ENCODE measurements around the gene PRL. TPM values are rescaled to one million over a fixed set of nuclear protein-coding genes. Genes with fewer than 3 reads are reported as not detected.

The PRL gene
- polyA plus RNA-seq, 4 donors: 0.10 TPM; not detected in 3

GRCh38 chr6:22296067-22296466, 769 bp downstream of the PRL start:
- DNase-seq (ENCODE audit: low read depth in 4 of 4, low spot score in 3 of 4): no peak

DNA sequence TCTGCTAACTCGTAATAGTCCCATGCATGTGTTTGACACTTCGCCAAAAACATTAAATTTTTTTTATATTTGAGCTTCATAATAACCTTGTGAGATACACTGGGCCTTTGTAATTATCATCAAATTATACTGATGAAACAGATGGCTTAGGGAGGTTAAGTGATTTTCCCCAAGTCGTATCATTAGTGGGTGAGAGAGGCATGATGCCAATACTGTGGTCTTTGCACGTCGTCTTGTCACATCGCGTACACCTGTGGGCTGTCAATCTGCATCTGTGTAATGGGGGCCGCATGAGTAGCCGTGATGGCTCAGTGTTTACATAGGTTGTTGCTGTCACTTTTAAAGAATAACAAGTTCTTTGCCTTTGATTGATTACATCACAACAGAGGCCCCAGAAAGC, 1.7 kb downstream of the PRL start:
- DNase-seq (ENCODE audit: low read depth in 4 of 4, low spot score in 3 of 4): no peak

DNA sequence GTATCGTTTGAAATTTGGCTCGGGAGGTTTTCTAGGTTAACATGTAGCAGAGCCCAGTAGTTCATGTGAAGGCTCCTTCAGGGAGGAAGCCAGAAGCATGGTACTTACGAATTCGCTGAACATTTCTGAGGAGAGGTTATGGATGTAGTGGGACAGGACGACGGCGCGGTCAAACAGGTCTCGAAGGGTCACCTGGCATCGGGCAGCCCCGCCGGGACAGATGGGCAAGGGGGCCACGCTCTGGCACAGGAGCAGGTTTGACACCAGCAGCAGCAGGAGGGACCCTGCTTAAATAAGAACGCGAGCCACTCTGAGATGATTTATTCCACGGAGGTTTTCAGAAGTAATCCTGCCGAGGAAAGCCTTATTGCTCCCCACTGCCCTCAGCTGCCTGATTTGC, 2.5 kb downstream of the PRL start:
- DNase-seq (ENCODE audit: low read depth in 4 of 4, low spot score in 3 of 4): no peak

DNA sequence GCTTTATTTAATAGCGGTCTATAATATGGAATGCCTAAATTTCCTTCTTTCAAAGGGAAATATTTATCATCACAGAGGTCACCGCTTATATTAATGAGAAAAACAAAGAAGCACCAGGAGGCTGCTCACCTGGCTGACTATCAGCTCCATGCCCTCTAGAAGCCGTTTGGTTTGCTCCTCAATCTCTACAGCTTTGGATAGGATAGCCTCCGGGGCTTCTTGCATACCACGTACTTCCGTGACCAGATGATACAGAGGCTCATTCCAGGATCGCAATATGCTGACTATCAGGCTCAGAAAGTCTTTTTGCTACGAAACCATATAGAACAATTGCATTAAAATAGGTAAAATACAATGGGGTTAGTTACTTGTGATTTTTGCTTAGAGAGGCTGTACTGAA, 6.8 kb downstream of the PRL start:
- DNase-seq (ENCODE audit: low read depth in 4 of 4, low spot score in 3 of 4): no peak

DNA sequence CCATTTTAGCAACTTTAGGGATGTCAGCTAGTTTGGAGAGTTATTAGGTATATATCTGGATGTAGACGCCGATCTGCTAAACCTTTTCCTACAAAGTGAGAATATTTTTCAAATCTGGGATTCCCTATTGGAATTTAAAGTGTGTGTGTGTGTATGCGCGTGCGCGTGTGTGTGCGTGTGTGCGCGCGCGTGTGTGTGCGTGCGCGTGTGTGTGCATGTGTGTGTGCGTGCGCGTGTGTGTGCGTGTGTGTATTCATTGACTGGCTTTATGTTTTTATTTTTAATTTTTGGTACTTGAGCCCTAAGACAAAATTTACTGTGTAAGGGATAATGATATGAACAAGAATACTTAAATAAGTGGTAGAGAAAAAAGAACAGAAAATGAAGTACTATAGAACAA, 8.1 kb downstream of the PRL start:
- DNase-seq (ENCODE audit: low read depth in 4 of 4, low spot score in 3 of 4): no peak

- no peak for DNase-seq (ENCODE audit: low read depth in 4 of 4, low spot score in 3 of 4)
These were observed 12.2 kb downstream of the PRL start for GRCh38 chr6:22284666-22285065.

GRCh38 chr6:22281341-22282085, 15.3 kb downstream of the PRL start:
- peak in 2 of 4 donors; percentile 11 to 28 for DNase-seq (ENCODE audit: low read depth in 4 of 4, low spot score in 3 of 4)

- no peak for DNase-seq (ENCODE audit: low read depth in 4 of 4, low spot score in 3 of 4)
These were observed 17.4 kb downstream of the PRL start for GRCh38 chr6:22279427-22279826.

GRCh38 chr6:22271081-22271480, 25.8 kb downstream of the PRL start:
- DNase-seq (ENCODE audit: low read depth in 4 of 4, low spot score in 3 of 4): no peak

DNA sequence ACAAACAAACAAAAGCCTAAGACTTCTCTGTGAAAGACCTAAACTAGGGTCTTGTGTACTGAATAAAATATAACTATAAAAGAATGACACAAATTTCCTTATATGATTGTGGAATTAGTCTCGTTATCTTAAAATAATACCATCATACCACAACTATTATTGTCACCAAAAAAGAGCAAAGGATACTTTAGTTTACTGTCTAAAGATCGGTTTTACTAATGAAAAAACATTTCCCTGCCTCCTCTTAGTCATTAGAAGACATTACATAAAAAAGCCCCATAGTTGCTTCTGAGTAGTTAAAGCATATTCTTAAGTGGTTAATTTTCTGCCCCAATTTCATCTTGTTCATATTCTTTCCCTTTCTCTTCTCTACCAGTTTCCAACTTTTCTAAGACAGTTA, 33.1 kb downstream of the PRL start:
- DNase-seq (ENCODE audit: low read depth in 4 of 4, low spot score in 3 of 4): no peak

DNA sequence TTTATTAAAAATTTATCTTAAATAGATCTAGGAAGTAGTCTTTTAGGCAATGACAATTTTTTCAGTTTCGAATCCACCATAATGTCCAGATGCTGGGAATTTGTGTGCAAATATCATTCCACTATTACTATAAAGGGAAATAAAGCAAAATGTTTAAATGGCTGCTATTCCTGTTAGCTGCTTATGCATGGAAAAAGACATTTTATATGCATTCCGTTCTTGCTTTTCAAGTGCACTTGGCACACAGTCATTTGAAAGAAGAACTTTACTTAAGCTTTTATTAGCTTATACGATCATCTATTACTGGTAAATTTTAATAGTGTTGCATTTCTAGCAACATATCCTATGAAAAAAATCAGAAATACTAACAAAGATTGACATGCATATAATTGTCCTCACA, 42.0 kb downstream of the PRL start:
- DNase-seq (ENCODE audit: low read depth in 4 of 4, low spot score in 3 of 4): no peak

- DNase-seq (ENCODE audit: low read depth in 4 of 4, low spot score in 3 of 4): no peak
These were observed 42.7 kb downstream of the PRL start for GRCh38 chr6:22253955-22254655.

DNA sequence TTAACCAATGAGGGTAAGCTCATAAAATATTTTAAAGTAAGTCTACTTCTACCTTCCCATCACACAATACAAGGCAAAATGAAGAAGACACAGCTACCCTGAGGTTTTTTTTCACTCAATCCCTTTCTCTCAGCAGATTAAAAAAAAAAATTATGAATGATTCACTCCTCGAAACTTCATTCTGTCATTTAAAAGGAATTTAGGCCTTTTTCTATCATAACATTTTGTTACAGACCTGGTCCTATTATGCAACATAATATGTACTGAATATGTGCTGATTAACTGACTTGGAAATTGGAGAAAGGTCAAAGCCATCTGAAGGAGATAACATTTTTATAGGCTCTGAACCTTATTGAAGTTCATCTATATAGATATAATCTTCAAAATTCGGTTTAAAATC, 45.5 kb downstream of the PRL start:
- no peak for DNase-seq (ENCODE audit: low read depth in 4 of 4, low spot score in 3 of 4)

GRCh38 chr6:22250486-22250885, 46.4 kb downstream of the PRL start:
- no peak for DNase-seq (ENCODE audit: low read depth in 4 of 4, low spot score in 3 of 4)

- DNase-seq (ENCODE audit: low read depth in 4 of 4, low spot score in 3 of 4): no peak
These were observed 47.0 kb downstream of the PRL start for GRCh38 chr6:22249711-22250350.

- no peak for DNase-seq (ENCODE audit: low read depth in 4 of 4, low spot score in 3 of 4)
These were observed 48.1 kb downstream of the PRL start for GRCh38 chr6:22248513-22249308.

DNA sequence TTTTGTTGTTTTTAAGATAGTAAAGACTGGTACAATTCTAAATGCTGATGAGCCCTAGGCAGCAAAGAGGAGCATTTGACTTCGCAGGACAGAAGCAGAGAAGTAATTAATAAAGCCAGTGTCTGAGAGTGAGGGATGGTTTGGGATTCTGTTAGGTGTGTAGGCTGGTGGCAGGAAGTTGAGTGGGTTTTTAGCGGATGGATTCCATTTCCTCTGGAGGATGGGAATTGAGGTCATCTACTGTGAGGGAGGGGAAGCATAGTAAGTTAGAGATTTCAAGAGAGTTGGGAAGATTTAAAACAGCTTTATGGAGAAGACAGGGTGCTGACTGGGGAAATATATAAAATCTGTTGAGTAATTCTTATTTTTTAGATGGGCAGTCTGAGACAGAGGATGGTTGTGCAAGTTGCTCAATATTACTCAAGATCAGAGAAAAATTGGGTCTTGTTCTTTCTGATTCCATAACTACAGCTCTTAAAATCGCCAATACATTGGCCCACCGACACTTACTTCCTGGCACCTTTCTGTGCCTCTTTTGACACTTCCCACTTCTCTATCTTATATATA, 48.8 kb downstream of the PRL start:
- DNase-seq (ENCODE audit: low read depth in 4 of 4, low spot score in 3 of 4): no peak

DNA sequence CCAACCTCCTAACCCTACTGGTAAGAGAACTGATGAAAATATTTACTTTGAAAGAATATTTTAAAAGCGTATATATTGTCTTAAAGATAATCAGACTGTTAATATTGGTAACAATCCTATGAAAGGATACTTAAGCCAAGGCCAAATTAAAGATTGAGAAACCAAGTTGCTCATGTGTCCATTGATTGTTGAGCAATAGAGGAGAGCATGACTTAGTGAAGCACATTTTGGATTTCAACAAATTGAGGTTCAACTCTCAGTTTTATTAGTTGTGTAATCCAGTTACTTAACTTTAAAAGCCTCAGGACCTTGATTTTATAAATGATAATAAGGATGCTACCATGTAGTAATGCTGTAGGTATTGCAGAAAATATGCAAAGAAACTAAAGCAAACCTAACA, 56.8 kb downstream of the PRL start:
- no peak for DNase-seq (ENCODE audit: low read depth in 4 of 4, low spot score in 3 of 4)

DNA sequence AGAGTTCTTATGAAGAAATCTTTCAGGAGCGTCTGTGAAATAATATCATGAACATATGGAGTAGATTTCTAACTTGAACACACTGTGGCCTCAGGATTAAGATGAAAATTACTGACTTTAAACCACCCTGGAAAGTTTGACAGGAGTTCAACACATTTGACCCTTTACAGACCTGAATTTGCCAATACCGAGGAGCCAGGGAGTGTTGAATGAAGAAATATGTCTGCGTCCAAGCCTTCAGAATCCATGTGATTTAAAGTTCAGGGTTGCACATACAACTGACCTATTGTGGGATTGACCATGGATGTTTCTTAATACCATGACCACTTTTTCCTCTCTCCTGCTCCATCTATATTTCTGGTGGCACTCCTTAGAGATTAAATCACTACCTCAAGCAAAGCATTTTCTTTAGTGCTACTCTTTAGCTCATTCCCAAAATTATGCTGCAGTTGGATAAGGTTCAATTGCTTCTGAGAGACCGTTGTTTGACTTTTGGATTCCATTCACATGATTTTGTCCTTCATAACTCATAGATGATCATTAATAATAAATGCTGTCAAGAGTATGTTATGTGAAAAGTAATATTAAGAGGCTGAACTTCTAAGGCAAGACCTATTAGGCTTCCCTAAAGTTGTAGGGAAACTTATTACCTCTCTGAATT, 57.4 kb downstream of the PRL start:
- DNase-seq (ENCODE audit: low read depth in 4 of 4, low spot score in 3 of 4): no peak

GRCh38 chr6:22238861-22239260, 58.0 kb downstream of the PRL start:
- DNase-seq (ENCODE audit: low read depth in 4 of 4, low spot score in 3 of 4): no peak

Data from right renal pelvis (tissue), 4 donors.